ENCODE data around the gene DCLRE1B. TPM values are rescaled to one million over a fixed set of nuclear protein-coding genes. Genes with fewer than 3 reads are reported as not detected.

The DCLRE1B gene
- total and polyA plus RNA-seq, 9 of the 15 experiments (the other 6 are each of a cell fraction or from before 2014, with no cell fraction given): 10.6 to 28.8 (median 17.2) TPM

- TF ChIP-seq FIP1L1 (IDR thresholded peaks at IDR 0.05; ENCODE audit: low read depth, low read length, poor library complexity, severe bottlenecking) (no peak), NBN (IDR thresholded peaks at IDR 0.05; ENCODE audit: low read depth) (no peak), ZNF778 (CRISPR knock-in tag; IDR thresholded peaks at IDR 0.05) (no peak), RFX1 (IDR thresholded peaks at IDR 0.05) (no peak), BRCA1 (IDR thresholded peaks at IDR 0.05) (no peak), BRCA1 (CRISPR knock-in tag; IDR thresholded peaks at IDR 0.05) (no peak), FOXJ2 (tag; IDR thresholded peaks at IDR 0.05) (no peak), SMAD4 (CRISPR knock-in tag; conservative IDR thresholded peaks at IDR 0.05) (no peak), ZKSCAN3 (CRISPR knock-in tag; IDR thresholded peaks at IDR 0.05) (no peak), ARID4B (CRISPR knock-in tag; IDR thresholded peaks at IDR 0.05) (peak; percentile 57; the same call in 1 of the 2 replicates), SP2 (IDR thresholded peaks at IDR 0.05; ENCODE audit: extremely low read depth, low read depth, low read length, poor library complexity, severe bottlenecking) (no peak), POLR3G (IDR thresholded peaks at IDR 0.05; ENCODE audit: extremely low read depth, insufficient read length, insufficient replicate concordance) (no peak), FOXM1 (IDR thresholded peaks at IDR 0.05; ENCODE audit: low read depth) (no peak), FOXM1 (CRISPR knock-in tag; IDR thresholded peaks at IDR 0.05; ENCODE audit: low read depth) (no peak), HDAC8 (tag; IDR thresholded peaks at IDR 0.05) (no peak), HDGF (IDR thresholded peaks at IDR 0.05) (no peak), TFAM (CRISPR knock-in tag; conservative IDR thresholded peaks at IDR 0.05) (no peak), PTRF (tag; IDR thresholded peaks at IDR 0.05) (no peak), ZNF12 (CRISPR knock-in tag; IDR thresholded peaks at IDR 0.05) (no peak), ZNF780A (CRISPR knock-in tag; IDR thresholded peaks at IDR 0.05) (no peak), FOXJ3 (CRISPR knock-in tag; IDR thresholded peaks at IDR 0.05) (no peak), FOXK1 (CRISPR knock-in tag; IDR thresholded peaks at IDR 0.05; ENCODE audit: borderline replicate concordance) (no peak), ZNF121 (CRISPR knock-in tag; conservative IDR thresholded peaks at IDR 0.05) (no peak), ELF2 (CRISPR knock-in tag; IDR thresholded peaks at IDR 0.05) (no peak), TCF7 (IDR thresholded peaks at IDR 0.05; ENCODE audit: borderline replicate concordance) (no peak), EHMT2 (IDR thresholded peaks at IDR 0.05) (peak; percentile 39; the same call in 1 of the 2 replicates)
- TF ChIP-seq, protein P1, sequence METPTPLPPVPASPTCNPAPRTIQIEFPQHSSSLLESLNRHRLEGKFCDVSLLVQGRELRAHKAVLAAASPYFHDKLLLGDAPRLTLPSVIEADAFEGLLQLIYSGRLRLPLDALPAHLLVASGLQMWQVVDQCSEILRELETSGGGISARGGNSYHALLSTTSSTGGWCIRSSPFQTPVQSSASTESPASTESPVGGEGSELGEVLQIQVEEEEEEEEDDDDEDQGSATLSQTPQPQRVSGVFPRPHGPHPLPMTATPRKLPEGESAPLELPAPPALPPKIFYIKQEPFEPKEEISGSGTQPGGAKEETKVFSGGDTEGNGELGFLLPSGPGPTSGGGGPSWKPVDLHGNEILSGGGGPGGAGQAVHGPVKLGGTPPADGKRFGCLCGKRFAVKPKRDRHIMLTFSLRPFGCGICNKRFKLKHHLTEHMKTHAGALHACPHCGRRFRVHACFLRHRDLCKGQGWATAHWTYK (CRISPR knock-in tag; IDR thresholded peaks at IDR 0.05): no peak
Measured at GRCh38 chr1:113904293-113904673, 843 bp upstream of the DCLRE1B start (continued).

All from K562 (cell line).